ENCODE results near the gene TMIGD1. TPM values are rescaled to one million over a fixed set of nuclear protein-coding genes. Genes with fewer than 3 reads are reported as not detected.

The TMIGD1 gene
- total and polyA plus RNA-seq, 2 of the 13 experiments (the other 11 are each of a cell fraction or from before 2014, with no cell fraction given) = not detected

- TF ChIP-seq, protein P1, sequence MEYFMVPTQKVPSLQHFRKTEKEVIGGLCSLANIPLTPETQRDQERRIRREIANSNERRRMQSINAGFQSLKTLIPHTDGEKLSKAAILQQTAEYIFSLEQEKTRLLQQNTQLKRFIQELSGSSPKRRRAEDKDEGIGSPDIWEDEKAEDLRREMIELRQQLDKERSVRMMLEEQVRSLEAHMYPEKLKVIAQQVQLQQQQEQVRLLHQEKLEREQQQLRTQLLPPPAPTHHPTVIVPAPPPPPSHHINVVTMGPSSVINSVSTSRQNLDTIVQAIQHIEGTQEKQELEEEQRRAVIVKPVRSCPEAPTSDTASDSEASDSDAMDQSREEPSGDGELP (IDR thresholded peaks at IDR 0.05; ENCODE audit: borderline replicate concordance, low read depth) = peak; percentile 99
- peak; percentile 87 for TF ChIP-seq MEIS1 (CRISPR knock-in tag; IDR thresholded peaks at IDR 0.05; ENCODE audit: borderline replicate concordance)
- no peak for TF ChIP-seq TMF1 (CRISPR knock-in tag; IDR thresholded peaks at IDR 0.05; ENCODE audit: low read depth)
- TF ChIP-seq ZNF850 (CRISPR knock-in tag; conservative IDR thresholded peaks at IDR 0.05) = no peak
- no peak for TF ChIP-seq SCMH1 (CRISPR knock-in tag; IDR thresholded peaks at IDR 0.05; ENCODE audit: borderline replicate concordance)
- peak; percentile 42; the same call in 1 of the 2 replicates for TF ChIP-seq ZFP90 (CRISPR knock-in tag; IDR thresholded peaks at IDR 0.05; ENCODE audit: borderline replicate concordance)
- TF ChIP-seq, protein P2, sequence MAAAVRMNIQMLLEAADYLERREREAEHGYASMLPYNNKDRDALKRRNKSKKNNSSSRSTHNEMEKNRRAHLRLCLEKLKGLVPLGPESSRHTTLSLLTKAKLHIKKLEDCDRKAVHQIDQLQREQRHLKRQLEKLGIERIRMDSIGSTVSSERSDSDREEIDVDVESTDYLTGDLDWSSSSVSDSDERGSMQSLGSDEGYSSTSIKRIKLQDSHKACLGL (CRISPR knock-in tag; IDR thresholded peaks at IDR 0.05) = no peak
- no peak; the same call in 1 of the 2 replicates for TF ChIP-seq ZBTB21 (CRISPR knock-in tag; IDR thresholded peaks at IDR 0.05)
- TF ChIP-seq CBFB (CRISPR knock-in tag; IDR thresholded peaks at IDR 0.05) = peak; percentile 82
- TF ChIP-seq HOXA5 (CRISPR knock-in tag; IDR thresholded peaks at IDR 0.05) = no peak; the same call in 1 of the 2 replicates
- TF ChIP-seq SNAPC5 (CRISPR knock-in tag; IDR thresholded peaks at IDR 0.05; ENCODE audit: borderline replicate concordance) = peak; percentile 93; the same call in 1 of the 2 replicates
- TF ChIP-seq HMG20A (CRISPR knock-in tag; IDR thresholded peaks at IDR 0.05; ENCODE audit: borderline replicate concordance) = peak; percentile 92
- TF ChIP-seq ZNF121 (CRISPR knock-in tag; IDR thresholded peaks at IDR 0.05) = 0 out of 2 replicates have a peak, but pooled peaks have one; percentile 11
- peak; percentile 64; the same call in 1 of the 2 replicates for TF ChIP-seq HNRNPL (IDR thresholded peaks at IDR 0.05; ENCODE audit: low read depth, low read length)
- peak; percentile 91 for TF ChIP-seq ZNF350 (CRISPR knock-in tag; IDR thresholded peaks at IDR 0.05; ENCODE audit: borderline replicate concordance, low read depth)
- TF ChIP-seq ZNF614 (CRISPR knock-in tag; IDR thresholded peaks at IDR 0.05; ENCODE audit: borderline replicate concordance) = peak; percentile 80; the same call in 1 of the 2 replicates
- no peak for TF ChIP-seq CHD2 (IDR thresholded peaks at IDR 0.05; ENCODE audit: low read depth, low read length)
- TF ChIP-seq HIVEP1 (CRISPR knock-in tag; IDR thresholded peaks at IDR 0.05) = peak; percentile 81; the same call in 1 of the 2 replicates
- TF ChIP-seq SMC3 (IDR thresholded peaks at IDR 0.05; ENCODE audit: low read length) = peak; percentile 42
- no peak for TF ChIP-seq NR1H2 (CRISPR knock-in tag; IDR thresholded peaks at IDR 0.05; ENCODE audit: borderline replicate concordance, low read depth)
- TF ChIP-seq ZC3H13 (CRISPR knock-in tag; IDR thresholded peaks at IDR 0.05) = no peak; the same call in 1 of the 2 replicates
- 0 out of 2 replicates have a peak, but pooled peaks have one; percentile 46 for TF ChIP-seq SNAI1 (CRISPR knock-in tag; IDR thresholded peaks at IDR 0.05; ENCODE audit: borderline replicate concordance)
- TF ChIP-seq WIZ (CRISPR knock-in tag; IDR thresholded peaks at IDR 0.05) = no peak
- no peak for TF ChIP-seq ZMYM4 (CRISPR knock-in tag; IDR thresholded peaks at IDR 0.05)
- TF ChIP-seq, protein P3, sequence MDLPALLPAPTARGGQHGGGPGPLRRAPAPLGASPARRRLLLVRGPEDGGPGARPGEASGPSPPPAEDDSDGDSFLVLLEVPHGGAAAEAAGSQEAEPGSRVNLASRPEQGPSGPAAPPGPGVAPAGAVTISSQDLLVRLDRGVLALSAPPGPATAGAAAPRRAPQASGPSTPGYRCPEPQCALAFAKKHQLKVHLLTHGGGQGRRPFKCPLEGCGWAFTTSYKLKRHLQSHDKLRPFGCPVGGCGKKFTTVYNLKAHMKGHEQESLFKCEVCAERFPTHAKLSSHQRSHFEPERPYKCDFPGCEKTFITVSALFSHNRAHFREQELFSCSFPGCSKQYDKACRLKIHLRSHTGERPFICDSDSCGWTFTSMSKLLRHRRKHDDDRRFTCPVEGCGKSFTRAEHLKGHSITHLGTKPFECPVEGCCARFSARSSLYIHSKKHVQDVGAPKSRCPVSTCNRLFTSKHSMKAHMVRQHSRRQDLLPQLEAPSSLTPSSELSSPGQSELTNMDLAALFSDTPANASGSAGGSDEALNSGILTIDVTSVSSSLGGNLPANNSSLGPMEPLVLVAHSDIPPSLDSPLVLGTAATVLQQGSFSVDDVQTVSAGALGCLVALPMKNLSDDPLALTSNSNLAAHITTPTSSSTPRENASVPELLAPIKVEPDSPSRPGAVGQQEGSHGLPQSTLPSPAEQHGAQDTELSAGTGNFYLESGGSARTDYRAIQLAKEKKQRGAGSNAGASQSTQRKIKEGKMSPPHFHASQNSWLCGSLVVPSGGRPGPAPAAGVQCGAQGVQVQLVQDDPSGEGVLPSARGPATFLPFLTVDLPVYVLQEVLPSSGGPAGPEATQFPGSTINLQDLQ (CRISPR knock-in tag; IDR thresholded peaks at IDR 0.05) = peak; percentile 99
- TF ChIP-seq ZFP62 (CRISPR knock-in tag; IDR thresholded peaks at IDR 0.05) = no peak
These were observed 10.6 kb upstream of the TMIGD1 start (continued) for GRCh38 chr17:30344283-30345088.
